Measurements from ENCODE around the gene KCNG2. TPM values are rescaled to one million over a fixed set of nuclear protein-coding genes. Genes with fewer than 3 reads are reported as not detected.

Gene KCNG2
- total and polyA plus RNA-seq, 4 experiments from 2014 or later = not detected

GRCh38 chr18:79856119-79857007 is 58.6 kb downstream of the KCNG2 start:
- Histone ChIP-seq H3K27ac (ENCODE audit: low read depth, low read length) (no peak overlapping the region), H3K4me1 (ENCODE audit: insufficient read depth, low read length) (no peaks in the 10 kb centered on the region), H3K36me3 (ENCODE audit: insufficient read depth, low read length) (no peaks in the 10 kb centered on the region), H3K4me3 (ENCODE audit: low read length in 2 of 2) (no peak overlapping the region), H3K9me3 (ENCODE audit: control insufficient read depth in 1 of 2, low read length in 2 of 2) (no peaks in the 10 kb centered on the region), H3K27me3 (ENCODE audit: insufficient read depth, low read length) (no peaks in the 10 kb centered on the region)
- peak in 1 of 5 donors; percentile 9 for DNase-seq
- H3K9me3 Mint-ChIP-seq = peaks cover 0 to 7% (median under 1%) of the 10 kb centered on the region in 8 donors
- H3K4me1 Mint-ChIP-seq = peaks cover 0 to 1% (median 0%) of the 10 kb centered on the region in 4 donors
- POLR2A ChIA-PET (ENCODE audit: partially characterized antibody) = interaction anchor here (0.5 kb wide), 1 partner anchor 128 kb away, joined by 3 read pairs; no protein-coding TSS in a partner anchor
- CTCF ChIA-PET (ENCODE audit: partially characterized antibody) = no interaction called here
- H3K4me3 Mint-ChIP-seq = no peak overlapping the region
- H3K27me3 Mint-ChIP-seq = peaks cover 13% of the 10 kb centered on the region in 2 donors
- no peaks in the 10 kb centered on the region for H3K36me3 Mint-ChIP-seq
- no peak overlapping the region for H3K27ac Mint-ChIP-seq
- intact Hi-C loops (cut with micrococcal nuclease) = no loop called here

- no peak overlapping the region for H3K27ac Mint-ChIP-seq
- POLR2A ChIA-PET (ENCODE audit: partially characterized antibody) = no interaction called here
- peaks cover 13% of the 10 kb centered on the region in 2 donors for H3K27me3 Mint-ChIP-seq
- H3K9me3 Mint-ChIP-seq = peaks cover 0 to 13% (median 9%) of the 10 kb centered on the region in 8 donors
- no peak overlapping the region for H3K4me3 Mint-ChIP-seq
- no peak for DNase-seq
- H3K4me1 Mint-ChIP-seq = peaks cover 0 to 1% (median 0%) of the 10 kb centered on the region in 4 donors
- H3K27me3 ChIP-seq (ENCODE audit: insufficient read depth, low read length) = no peaks in the 10 kb centered on the region
- H3K36me3 ChIP-seq (ENCODE audit: insufficient read depth, low read length) = no peaks in the 10 kb centered on the region
- CTCF ChIA-PET (ENCODE audit: partially characterized antibody) = no interaction called here
- no peaks in the 10 kb centered on the region for H3K9me3 ChIP-seq (ENCODE audit: control insufficient read depth in 1 of 2, low read length in 2 of 2)
- no peak overlapping the region for H3K27ac ChIP-seq (ENCODE audit: low read depth, low read length)
- no peaks in the 10 kb centered on the region for H3K4me1 ChIP-seq (ENCODE audit: insufficient read depth, low read length)
- H3K36me3 Mint-ChIP-seq = no peaks in the 10 kb centered on the region
- no peak overlapping the region for H3K4me3 ChIP-seq (ENCODE audit: low read length in 2 of 2)
- intact Hi-C loops (cut with micrococcal nuclease) = no loop called here
Measured at GRCh38 chr18:79857082-79857671, 59.4 kb downstream of the KCNG2 start.

GRCh38 chr18:79859314-79859713 is 61.6 kb downstream of the KCNG2 start:
- intact Hi-C loops (cut with micrococcal nuclease) = no loop called here
- H3K27me3 ChIP-seq (ENCODE audit: insufficient read depth, low read length) = no peaks in the 10 kb centered on the region
- no peaks in the 10 kb centered on the region for H3K36me3 ChIP-seq (ENCODE audit: insufficient read depth, low read length)
- DNase-seq = no peak
- H3K27ac Mint-ChIP-seq = no peak overlapping the region
- peaks cover 0 to 17% (median 9%) of the 10 kb centered on the region in 8 donors for H3K9me3 Mint-ChIP-seq
- no peaks in the 10 kb centered on the region for H3K36me3 Mint-ChIP-seq
- peaks cover 0 to 1% (median 0%) of the 10 kb centered on the region in 4 donors for H3K4me1 Mint-ChIP-seq
- ChIA-PET CTCF (ENCODE audit: partially characterized antibody) (no interaction called here), POLR2A (ENCODE audit: partially characterized antibody) (no interaction called here)
- peaks cover 13% of the 10 kb centered on the region in 2 donors for H3K27me3 Mint-ChIP-seq
- no peak overlapping the region for H3K27ac ChIP-seq (ENCODE audit: low read depth, low read length)
- H3K4me3 Mint-ChIP-seq = no peak overlapping the region
- H3K4me3 ChIP-seq (ENCODE audit: low read length in 2 of 2) = no peak overlapping the region
- H3K4me1 ChIP-seq (ENCODE audit: insufficient read depth, low read length) = no peaks in the 10 kb centered on the region
- no peaks in the 10 kb centered on the region for H3K9me3 ChIP-seq (ENCODE audit: control insufficient read depth in 1 of 2, low read length in 2 of 2)

GRCh38 chr18:79861687-79862086 is 63.9 kb downstream of the KCNG2 start:
- no peak overlapping the region for H3K27ac Mint-ChIP-seq
- Histone ChIP-seq H3K27me3 (ENCODE audit: insufficient read depth, low read length) (no peaks in the 10 kb centered on the region), H3K9me3 (ENCODE audit: control insufficient read depth in 1 of 2, low read length in 2 of 2) (no peaks in the 10 kb centered on the region), H3K4me3 (ENCODE audit: low read length in 2 of 2) (no peak overlapping the region), H3K4me1 (ENCODE audit: insufficient read depth, low read length) (no peaks in the 10 kb centered on the region), H3K36me3 (ENCODE audit: insufficient read depth, low read length) (no peaks in the 10 kb centered on the region), H3K27ac (ENCODE audit: low read depth, low read length) (no peak overlapping the region)
- no peak overlapping the region for H3K4me3 Mint-ChIP-seq
- peaks cover 4 to 8% of the 10 kb centered on the region in 2 donors for H3K27me3 Mint-ChIP-seq
- intact Hi-C loops (cut with micrococcal nuclease) = no loop called here
- H3K4me1 Mint-ChIP-seq = peaks cover 0 to 1% (median 0%) of the 10 kb centered on the region in 4 donors
- ChIA-PET CTCF (ENCODE audit: partially characterized antibody) (no interaction called here), POLR2A (ENCODE audit: partially characterized antibody) (no interaction called here)
- peaks cover 0 to 17% (median 9%) of the 10 kb centered on the region in 8 donors for H3K9me3 Mint-ChIP-seq
- H3K36me3 Mint-ChIP-seq = no peaks in the 10 kb centered on the region
- DNase-seq = no peak

- Histone ChIP-seq H3K9me3 (ENCODE audit: control insufficient read depth in 1 of 2, low read length in 2 of 2) (no peaks in the 10 kb centered on the region), H3K36me3 (ENCODE audit: insufficient read depth, low read length) (no peaks in the 10 kb centered on the region), H3K4me1 (ENCODE audit: insufficient read depth, low read length) (no peaks in the 10 kb centered on the region), H3K27ac (ENCODE audit: low read depth, low read length) (no peak overlapping the region), H3K27me3 (ENCODE audit: insufficient read depth, low read length) (no peaks in the 10 kb centered on the region), H3K4me3 (ENCODE audit: low read length in 2 of 2) (no peak overlapping the region)
- DNase-seq = no peak
- Mint-ChIP-seq H3K27me3 (peaks cover 2 to 4% of the 10 kb centered on the region in 2 donors), H3K36me3 (no peaks in the 10 kb centered on the region), H3K4me3 (no peak overlapping the region), H3K4me1 (peaks cover 0 to 1% (median 0%) of the 10 kb centered on the region in 4 donors), H3K9me3 (peaks cover 0 to 17% (median 9%) of the 10 kb centered on the region in 8 donors), H3K27ac (no peak overlapping the region)
- POLR2A ChIA-PET (ENCODE audit: partially characterized antibody) = no interaction called here
- CTCF ChIA-PET (ENCODE audit: partially characterized antibody) = no interaction called here
- intact Hi-C loops (cut with micrococcal nuclease) = no loop called here
Measured at GRCh38 chr18:79862562-79862961, 64.8 kb downstream of the KCNG2 start.

- no peaks in the 10 kb centered on the region for H3K4me1 ChIP-seq (ENCODE audit: insufficient read depth, low read length)
- H3K4me3 ChIP-seq (ENCODE audit: low read length in 2 of 2) = no peak overlapping the region
- DNase-seq = no peak
- no peaks in the 10 kb centered on the region for H3K36me3 Mint-ChIP-seq
- intact Hi-C loops (cut with micrococcal nuclease) = no loop called here
- H3K36me3 ChIP-seq (ENCODE audit: insufficient read depth, low read length) = no peaks in the 10 kb centered on the region
- POLR2A ChIA-PET (ENCODE audit: partially characterized antibody) = no interaction called here
- no peaks in the 10 kb centered on the region for H3K9me3 ChIP-seq (ENCODE audit: control insufficient read depth in 1 of 2, low read length in 2 of 2)
- no peaks in the 10 kb centered on the region for H3K27me3 ChIP-seq (ENCODE audit: insufficient read depth, low read length)
- CTCF ChIA-PET (ENCODE audit: partially characterized antibody) = no interaction called here
- no peak overlapping the region for H3K4me3 Mint-ChIP-seq
- H3K4me1 Mint-ChIP-seq = peaks cover 0 to 1% (median 0%) of the 10 kb centered on the region in 4 donors
- no peak overlapping the region for H3K27ac Mint-ChIP-seq
- H3K27ac ChIP-seq (ENCODE audit: low read depth, low read length) = no peak overlapping the region
- H3K27me3 Mint-ChIP-seq = peaks cover 0 to 3% of the 10 kb centered on the region in 2 donors
- H3K9me3 Mint-ChIP-seq = peaks cover 0 to 17% (median 9%) of the 10 kb centered on the region in 8 donors
Measured at GRCh38 chr18:79863161-79864005, 65.6 kb downstream of the KCNG2 start.
